ENCODE measurements around the gene TRIP6.

The TRIP6 gene

GRCh38 chr7:100875356-100875751 is 8.2 kb downstream of the TRIP6 start:
- peak in 1 of 2 donors; percentile 38 for DNase-seq

DNA sequence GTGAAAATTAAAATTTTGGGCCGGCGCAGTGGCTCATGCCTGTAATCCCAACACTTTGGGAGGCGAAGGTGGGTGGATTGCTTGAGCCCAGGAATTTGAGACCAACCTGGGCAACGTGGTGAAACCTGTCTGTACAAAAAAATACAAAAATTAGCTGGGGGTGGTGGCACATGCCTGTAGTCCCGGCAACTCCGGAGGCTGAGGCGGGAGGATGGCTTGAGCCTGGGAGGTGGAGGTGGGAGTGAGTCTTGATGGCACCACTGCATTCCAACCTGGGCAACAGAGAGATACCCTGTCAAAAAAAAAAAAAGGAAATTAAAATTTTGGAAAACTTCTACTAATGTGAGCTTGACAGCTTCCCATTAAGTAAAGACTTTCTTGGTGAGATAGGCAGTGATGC is 10.8 kb downstream of the TRIP6 start:
- DNase-seq: no peak

DNA sequence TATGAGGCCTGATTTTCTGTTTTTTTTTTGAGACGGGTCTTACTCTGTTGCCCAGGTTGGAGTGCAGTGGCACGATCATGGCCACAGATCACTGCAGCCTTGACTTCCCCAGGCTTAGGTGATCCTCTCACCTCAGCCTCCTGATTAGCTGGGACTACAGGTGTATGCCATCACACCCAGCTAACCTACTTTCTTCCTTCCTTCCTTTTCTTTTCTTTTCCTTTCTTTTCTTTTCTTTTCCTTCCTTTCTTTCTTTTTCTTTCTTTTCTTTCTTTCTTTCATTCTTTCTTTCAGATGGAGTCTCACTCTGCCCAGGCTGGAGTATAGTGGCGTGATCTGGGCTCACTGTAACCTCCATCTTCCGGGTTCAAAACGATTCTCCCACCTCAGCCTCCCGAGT is 11.5 kb downstream of the TRIP6 start:
- DNase-seq: no peak

DNA sequence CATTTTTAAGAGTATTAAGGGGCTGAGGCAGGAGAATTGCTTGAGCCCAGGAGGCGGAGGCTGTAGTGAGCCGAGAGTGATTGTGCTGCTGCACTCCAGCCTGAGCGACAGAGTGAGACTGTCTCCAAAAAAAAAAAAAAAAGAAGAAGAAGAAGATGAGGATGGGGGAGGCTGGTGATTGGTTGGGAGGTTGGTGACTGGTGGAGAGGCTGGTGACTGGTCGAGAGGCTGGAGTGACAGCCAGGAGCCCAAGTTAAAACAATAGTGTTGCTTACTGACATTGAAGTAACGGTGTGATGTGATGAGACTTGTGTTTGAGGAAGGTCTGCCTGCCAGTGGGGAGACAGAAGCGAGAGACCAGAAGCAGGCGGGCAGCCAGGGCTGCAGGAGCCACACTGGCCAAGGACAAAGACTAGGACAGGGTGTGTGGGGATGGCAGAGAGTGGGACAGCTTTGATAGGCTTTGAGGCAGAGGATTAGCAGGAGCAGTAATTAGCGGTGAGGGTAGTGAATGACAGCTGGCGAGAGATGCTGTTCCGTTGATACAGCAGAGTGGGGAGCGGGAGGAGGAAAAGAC is 12.6 kb downstream of the TRIP6 start:
- DNase-seq: no peak

- no peak for DNase-seq
Measured at GRCh38 chr7:100880645-100881044, 13.5 kb downstream of the TRIP6 start.

DNA sequence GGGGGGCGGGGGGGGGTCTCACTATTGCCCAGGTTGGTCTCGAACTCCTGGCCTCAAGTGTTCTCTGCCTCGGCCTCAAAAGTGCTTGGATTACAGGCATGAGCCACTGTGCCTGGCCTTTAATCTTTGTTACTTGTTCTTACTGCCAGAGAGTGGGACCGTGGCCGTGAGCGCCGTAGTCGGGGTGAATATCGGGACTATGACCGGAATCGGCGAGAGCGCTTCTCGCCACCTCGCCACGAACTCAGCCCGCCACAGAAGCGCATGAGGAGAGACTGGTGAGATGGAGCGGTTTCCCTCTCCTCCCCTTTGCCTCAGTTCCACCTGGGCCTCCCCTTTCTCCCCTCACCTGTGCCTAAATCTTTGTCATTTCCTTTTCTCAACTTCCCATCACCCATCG is 13.9 kb downstream of the TRIP6 start:
- no peak for DNase-seq

DNA sequence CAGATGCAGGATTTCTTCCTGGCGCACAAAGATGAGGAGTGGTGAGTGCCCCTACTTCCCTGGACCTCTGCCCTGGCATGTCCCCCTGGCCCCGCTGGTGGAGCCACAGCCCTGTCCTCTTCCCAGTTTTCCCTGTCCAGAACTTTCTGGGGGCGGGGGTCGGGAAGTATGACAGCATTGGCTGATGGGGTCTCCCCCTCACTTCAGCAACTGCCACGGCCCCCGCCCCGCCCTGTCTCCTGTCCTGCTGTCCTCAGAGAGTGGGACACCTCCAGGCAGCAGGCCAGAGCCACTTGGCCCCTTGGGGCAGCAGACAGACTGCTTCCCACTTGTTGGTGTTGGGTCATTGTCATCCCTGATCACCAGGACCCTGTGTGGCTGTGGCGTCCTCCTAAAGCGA is 15.0 kb downstream of the TRIP6 start:
- no peak for DNase-seq

DNA sequence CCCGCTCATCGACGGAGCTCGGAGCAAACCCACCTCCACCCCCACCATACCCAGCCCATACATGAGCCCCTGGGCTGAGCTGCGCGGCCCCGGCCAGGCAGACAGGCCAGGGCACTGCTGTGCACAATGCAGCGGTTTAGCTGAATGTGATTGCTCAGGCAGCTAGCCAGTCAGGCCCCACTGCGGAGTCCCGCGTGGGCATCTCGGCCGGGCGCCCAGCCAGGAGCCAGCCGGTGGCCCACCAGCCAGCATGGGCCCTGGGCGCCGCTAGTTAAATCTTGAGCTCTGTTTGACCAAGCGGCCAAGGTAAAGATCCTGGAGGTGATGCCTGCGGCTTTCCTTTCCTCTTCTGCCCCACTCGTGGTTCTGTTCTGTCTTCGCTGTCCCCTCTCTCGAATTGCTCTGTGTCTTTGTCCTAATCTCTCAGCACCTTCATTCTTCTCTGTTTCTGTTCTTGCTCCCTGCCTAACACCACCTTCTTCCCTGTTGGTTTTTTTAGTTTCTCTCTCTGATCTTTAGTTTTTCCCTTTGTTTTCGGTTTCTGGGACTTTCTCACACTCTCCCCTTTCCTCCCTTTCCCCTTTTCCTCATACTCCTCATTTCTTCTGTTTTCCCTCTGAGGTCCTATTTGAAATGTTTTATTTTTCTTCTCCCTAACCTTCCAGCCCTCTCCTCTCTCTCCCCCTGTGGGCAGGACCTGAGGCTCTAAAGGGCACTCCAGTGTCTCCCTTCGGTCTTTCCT is 15.8 kb downstream of the TRIP6 start:
- DNase-seq: no peak

GRCh38 chr7:100884736-100885439 is 17.7 kb downstream of the TRIP6 start:
- DNase-seq: no peak

DNA sequence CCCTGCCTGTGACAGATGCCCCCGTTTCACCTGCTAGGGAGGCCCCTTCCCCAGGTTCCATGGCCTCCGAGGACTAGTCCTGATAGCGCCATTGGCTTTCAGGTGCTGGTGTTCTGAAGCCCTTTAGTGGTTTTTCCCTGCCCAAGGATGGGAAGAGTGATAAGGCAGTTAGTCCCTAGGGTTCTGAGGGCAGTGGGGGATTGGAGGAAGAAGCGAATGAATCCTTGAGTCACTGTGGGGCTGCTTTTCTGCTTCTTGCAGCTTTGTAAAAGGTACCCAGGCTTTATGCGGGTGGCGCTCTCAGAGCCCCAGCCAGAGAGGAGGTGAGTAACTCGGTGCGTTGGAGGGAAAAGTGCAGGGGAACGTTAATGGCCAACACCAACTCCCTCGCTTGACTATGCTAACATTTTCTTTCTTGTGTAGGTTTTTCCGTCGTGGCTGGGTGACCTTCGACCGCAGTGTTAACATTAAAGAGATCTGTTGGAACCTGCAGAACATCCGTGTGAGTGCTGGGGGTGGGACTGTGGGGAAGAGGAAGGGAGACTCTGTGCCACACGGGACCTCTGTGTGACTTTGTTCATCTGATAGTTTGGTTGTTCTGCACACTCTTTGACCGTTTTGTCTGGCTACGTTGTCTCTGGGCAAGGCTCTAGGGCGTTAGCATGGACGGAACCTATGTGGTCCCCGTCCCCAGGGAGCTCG is 18.4 kb downstream of the TRIP6 start:
- DNase-seq: no peak

- no peak for DNase-seq
Measured at GRCh38 chr7:100886142-100886935, 19.2 kb downstream of the TRIP6 start.

- DNase-seq: no peak
Measured at GRCh38 chr7:100886936-100887515, 19.8 kb downstream of the TRIP6 start.

DNA sequence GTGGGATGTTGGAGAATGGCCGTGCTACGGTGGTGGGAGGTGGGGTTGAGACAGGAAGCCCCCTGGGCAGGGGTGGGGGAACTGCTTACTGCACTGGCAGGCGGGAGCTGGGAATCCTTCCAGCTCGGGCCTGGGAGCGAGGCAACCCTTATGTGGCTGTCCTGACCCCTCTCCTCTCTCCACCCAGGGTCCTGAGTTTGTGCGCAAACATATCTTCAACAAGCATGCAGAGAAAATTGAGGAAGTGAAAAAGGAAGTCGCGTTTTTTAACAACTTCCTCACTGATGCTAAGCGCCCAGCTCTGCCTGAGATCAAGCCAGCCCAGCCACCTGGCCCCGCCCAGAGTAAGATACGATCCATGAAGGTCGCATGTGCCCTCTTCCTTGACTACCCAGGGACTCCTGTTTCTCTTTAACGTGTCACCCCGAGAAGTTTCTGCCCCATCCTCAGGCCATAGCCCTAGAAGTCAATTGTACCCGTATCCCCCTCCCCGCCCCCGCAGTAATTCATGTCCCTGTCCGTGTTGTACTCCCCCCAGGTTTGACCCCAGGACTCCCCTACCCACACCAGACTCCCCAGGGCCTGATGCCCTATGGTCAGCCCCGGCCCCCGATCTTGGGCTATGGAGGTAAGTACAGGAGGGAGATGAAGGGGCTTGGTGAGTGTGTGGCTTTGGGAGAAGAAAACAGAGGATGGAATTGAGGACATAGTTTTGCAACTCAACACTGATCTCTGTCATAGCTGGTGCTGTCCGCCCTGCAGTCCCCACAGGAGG is 20.5 kb downstream of the TRIP6 start:
- peak; percentile 39 to 50 for DNase-seq

DNA sequence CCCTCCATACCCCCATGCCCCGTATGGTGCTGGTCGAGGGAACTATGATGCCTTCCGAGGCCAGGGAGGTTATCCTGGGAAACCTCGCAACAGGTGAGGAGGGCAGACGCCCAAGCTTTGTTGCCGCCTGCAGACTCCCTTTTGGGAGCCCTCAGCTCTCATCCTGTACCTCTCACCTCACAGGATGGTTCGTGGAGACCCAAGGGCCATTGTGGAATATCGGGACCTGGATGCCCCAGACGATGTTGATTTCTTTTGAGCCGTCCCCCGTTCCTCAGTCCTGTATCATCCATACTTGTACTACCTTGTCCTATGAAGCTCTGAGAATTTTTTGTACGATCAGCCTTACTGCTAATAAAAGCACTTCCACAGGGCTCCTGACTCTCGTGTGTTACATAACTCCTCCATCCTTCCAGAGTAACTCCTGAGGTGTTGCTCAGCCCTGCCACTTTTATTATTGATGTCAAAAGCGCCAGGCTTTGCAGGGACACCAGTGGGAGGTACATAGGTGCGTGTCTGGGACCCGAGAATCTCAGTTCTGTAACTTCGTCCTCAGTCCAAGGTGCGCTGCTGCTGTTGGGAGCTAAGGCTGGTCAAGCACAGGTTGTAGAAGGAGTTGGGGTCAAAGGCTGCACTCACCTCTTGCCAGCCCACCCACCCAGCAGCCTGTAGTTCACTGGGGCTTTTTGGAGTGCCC is 21.3 kb downstream of the TRIP6 start:
- DNase-seq: no peak

GRCh38 chr7:100888988-100889750 is 22.0 kb downstream of the TRIP6 start, which contains the start of gene UFSP1:
UFSP1 (minus strand) TSS chr7:100889715; CDS start chr7:100889271, 444 bp downstream.
- no peak for DNase-seq

- no peak for DNase-seq
Measured at GRCh38 chr7:100890653-100891567, 23.7 kb downstream of the TRIP6 start.

DNA sequence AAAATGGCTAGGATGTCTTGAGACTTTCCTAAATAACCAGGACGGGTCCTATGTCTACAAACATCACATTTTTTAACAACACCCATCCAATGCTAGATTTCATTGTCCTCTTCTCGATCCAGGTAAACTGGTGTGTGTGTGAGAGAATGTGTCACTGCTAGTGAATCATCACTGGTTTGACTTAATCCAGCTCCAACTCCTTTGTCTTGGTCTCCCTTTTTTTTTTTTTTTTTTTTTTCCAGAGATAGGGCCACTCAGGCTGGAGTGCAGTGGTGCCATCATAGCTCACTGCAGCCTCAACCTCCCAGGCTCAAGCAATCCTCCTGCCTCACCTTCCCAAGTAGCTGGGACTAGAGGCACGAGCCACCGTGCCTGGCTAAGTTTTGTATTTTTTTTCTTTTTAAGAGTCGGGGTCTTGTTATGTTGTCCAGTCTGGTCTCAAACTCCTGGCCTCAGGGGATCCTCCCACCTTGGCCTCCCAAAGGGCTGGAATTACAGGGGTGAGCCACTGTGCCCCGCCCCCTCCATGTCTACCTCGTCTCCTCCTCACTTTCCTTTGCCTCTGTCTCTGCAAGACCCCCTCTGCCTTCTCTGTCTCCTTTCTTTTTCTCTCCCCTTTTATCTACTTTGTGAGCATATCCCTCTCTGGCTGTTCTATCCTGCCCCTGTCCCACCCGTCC is 24.5 kb downstream of the TRIP6 start:
- DNase-seq: no peak
